Thymus (tissue), 11 donors: ENCODE data around the gene HYDIN. TPM values are rescaled to one million over a fixed set of nuclear protein-coding genes. Genes with fewer than 3 reads are reported as not detected.
"Not testable (repeated sequence)": the region's sequence is repeated elsewhere in the genome, so short reads cannot be mapped to it uniquely, and the experiment has no call there.

Experiments
- DNase-seq, 9 donors: peaks; one replicate each; pipeline ENCODE4 v3.0.0-alpha.2; 2013; ENCODE audit warnings: low spot score in 9 of 9, low read depth in 6 of 9, missing footprints in 1 of 9
- H3K27ac ChIP-seq, 2 donors: one replicate each; pipeline ENCODE4 v1.5.1; 2013; ENCODE audit warnings: control low read depth in 1 of 2, low read depth in 1 of 2, low read length in 1 of 2, mild to moderate bottlenecking in 1 of 2, moderate library complexity in 1 of 2
- H3K27me3 ChIP-seq, 2 donors: one replicate each; pipeline ENCODE4 v1.5.1; 2013; ENCODE audit warnings: low read length in 1 of 2; ENCODE audit not compliant: control insufficient read depth in 2 of 2, insufficient read depth in 1 of 2
- H3K36me3 ChIP-seq, 2 donors: one replicate each; pipeline ENCODE4 v1.5.1; 2013; ENCODE audit warnings: low read length in 1 of 2, mild to moderate bottlenecking in 1 of 2, moderate library complexity in 1 of 2; ENCODE audit not compliant: control insufficient read depth in 2 of 2, insufficient read depth in 2 of 2
- H3K4me1 ChIP-seq, 2 donors: one replicate each; pipeline ENCODE4 v1.5.1; 2013; ENCODE audit warnings: low read length in 2 of 2; ENCODE audit not compliant: control insufficient read depth in 2 of 2, insufficient read depth in 2 of 2
- H3K4me3 ChIP-seq, 2 donors: one replicate each; pipeline ENCODE4 v1.5.1; 2013; ENCODE audit warnings: low read length in 2 of 2, control low read depth in 1 of 2, mild to moderate bottlenecking in 1 of 2
- H3K9me3 ChIP-seq, 2 donors: one replicate each; pipeline ENCODE4 v1.5.1; 2013; ENCODE audit warnings: low read length in 1 of 2, mild to moderate bottlenecking in 1 of 2; ENCODE audit not compliant: control insufficient read depth in 2 of 2, insufficient read depth in 1 of 2
- WGBS: extraction: QIAGEN DNeasy Blood & Tissue Kit; methylation state at CpG from one replicate; pipeline ENCODE4 v1.1.7; 2013; 5-methylcytosine and 5-hydroxymethylcytosine counted together
- polyA plus RNA-seq: library from polyadenylated mRNA; stranded (reverse); fragments of 200-250 nt; gene quantifications from one replicate; pipeline ENCODE4 v1.2.3, GENCODE V29; 2013
- total RNA-seq: library from RNA; stranded (reverse); fragments of 120-200 nt; gene quantifications from one replicate; pipeline ENCODE4 v1.2.4, GENCODE V29; 2013
- donor health status: healthy.

HYDIN gene
- total and polyA plus RNA-seq, 2 donors = 0.33 to 0.46 TPM

GRCh38 chr16:70939690-70940359 is 290.7 kb downstream of the HYDIN start:
- 44% methylated on average over 3 of the region's 7 CpGs for WGBS
- H3K36me3 ChIP-seq, H3K4me3 ChIP-seq, DNase-seq, H3K27me3 ChIP-seq, H3K9me3 ChIP-seq, H3K27ac ChIP-seq, H3K4me1 ChIP-seq: not testable (repeated sequence)

- not testable (repeated sequence) for H3K4me3 ChIP-seq, H3K27ac ChIP-seq, DNase-seq, H3K4me1 ChIP-seq, H3K9me3 ChIP-seq, H3K36me3 ChIP-seq, H3K27me3 ChIP-seq
- WGBS = 85% methylated on average over 9 of the region's 12 CpGs
These were observed 293.6 kb downstream of the HYDIN start for GRCh38 chr16:70936781-70937525.

- WGBS = 100% methylated on average over 1 of the region's 4 CpGs
- not testable (repeated sequence) for H3K4me3 ChIP-seq
These were observed 295.2 kb downstream of the HYDIN start for GRCh38 chr16:70935325-70935724.

GRCh38 chr16:70933746-70934145 is 296.8 kb downstream of the HYDIN start:
- H3K9me3 ChIP-seq, H3K27me3 ChIP-seq, H3K4me1 ChIP-seq, H3K4me3 ChIP-seq, H3K27ac ChIP-seq, H3K36me3 ChIP-seq, DNase-seq: not testable (repeated sequence)
- WGBS = 78% methylated on average over 8 of the region's 8 CpGs

More at GRCh38 chr16:70935325-70935724, 295.2 kb downstream of the HYDIN start:
- H3K36me3 ChIP-seq, H3K4me1 ChIP-seq, H3K9me3 ChIP-seq, H3K27ac ChIP-seq, H3K27me3 ChIP-seq, DNase-seq: not testable (repeated sequence)

- H3K27ac ChIP-seq, H3K27me3 ChIP-seq, H3K36me3 ChIP-seq, DNase-seq, H3K4me1 ChIP-seq, H3K4me3 ChIP-seq, H3K9me3 ChIP-seq: not testable (repeated sequence)
These were observed 299.8 kb downstream of the HYDIN start for GRCh38 chr16:70930757-70931156.

GRCh38 chr16:70922164-70922563 is 308.4 kb downstream of the HYDIN start:
- WGBS = 79% methylated on average over 6 of the region's 6 CpGs
- not testable (repeated sequence) for H3K27me3 ChIP-seq, H3K27ac ChIP-seq, DNase-seq, H3K9me3 ChIP-seq, H3K4me1 ChIP-seq, H3K4me3 ChIP-seq, H3K36me3 ChIP-seq

- H3K4me1 ChIP-seq, H3K36me3 ChIP-seq, H3K9me3 ChIP-seq, DNase-seq, H3K27ac ChIP-seq, H3K4me3 ChIP-seq, H3K27me3 ChIP-seq: not testable (repeated sequence)
- WGBS = 92% methylated on average over 20 of the region's 22 CpGs
These were observed 309.9 kb downstream of the HYDIN start for GRCh38 chr16:70920661-70921060.

- H3K4me3 ChIP-seq, H3K27me3 ChIP-seq, DNase-seq, H3K9me3 ChIP-seq, H3K27ac ChIP-seq, H3K4me1 ChIP-seq, H3K36me3 ChIP-seq: not testable (repeated sequence)
- no CpG with 5 or more reads among the region's 1 CpG for whole genome bisulfite sequencing
These were observed 342.3 kb downstream of the HYDIN start for GRCh38 chr16:70888208-70888607.

- not testable (repeated sequence) for H3K36me3 ChIP-seq, H3K27ac ChIP-seq, H3K4me3 ChIP-seq
These were observed 345.9 kb downstream of the HYDIN start for GRCh38 chr16:70884652-70885051.

More at GRCh38 chr16:70884652-70885051, 345.9 kb downstream of the HYDIN start:
- H3K4me1 ChIP-seq, DNase-seq, H3K9me3 ChIP-seq, H3K27me3 ChIP-seq: not testable (repeated sequence)
- WGBS = 86% methylated on average over 4 of the region's 4 CpGs
